WTC11 (cell line): ENCODE measurements around the gene DCP1A. TPM values are rescaled to one million over a fixed set of nuclear protein-coding genes. Genes with fewer than 3 reads are reported as not detected.

ENCODE experiments used
- ATAC-seq: fragments of 200-7000 bp; cut with Tn5 transposase; 2 replicates; pipeline ENCODE4 v1.10.0; 2021; ENCODE audit warnings: mild to moderate bottlenecking, moderate library complexity
- CTCF ChIA-PET: fragments of 300-600 bp; sonication (Branson Sonifier 250); formaldehyde crosslinking; loops from one replicate; lab custom pipeline; 2021; ENCODE audit warnings: antibody characterized with exemption; lab: Charles Lee
- POLR2A ChIA-PET: fragments of 350-600 bp; sonication (Branson Sonifier 250); formaldehyde crosslinking; loops from one replicate; lab custom pipeline; 2021; ENCODE audit warnings: antibody characterized with exemption; lab: Charles Lee
- DNase-seq: peaks from one replicate; pipeline ENCODE4 v3.0.0; 2021; ENCODE audit warnings: low spot score
- H3K27ac Mint-ChIP-seq: 2 replicates; pipeline ENCODE4 v1.8.0; 2021; ENCODE audit warnings: mixed read lengths
- H3K27me3 Mint-ChIP-seq: 2 replicates; pipeline ENCODE4 v1.8.0; 2021; ENCODE audit warnings: low read depth, mild to moderate bottlenecking, moderate library complexity, mixed read lengths
- H3K36me3 Mint-ChIP-seq: 2 replicates; pipeline ENCODE4 v1.8.0; 2021; ENCODE audit warnings: mixed read lengths
- H3K4me1 Mint-ChIP-seq: 2 replicates; pipeline ENCODE4 v1.8.0; 2022; ENCODE audit warnings: mixed read lengths
- H3K4me3 Mint-ChIP-seq: 2 replicates; pipeline ENCODE4 v1.8.0; 2021; ENCODE audit warnings: mild to moderate bottlenecking, moderate library complexity, mixed read lengths
- H3K9me3 Mint-ChIP-seq: 2 replicates; pipeline ENCODE4 v1.8.0; 2021; ENCODE audit warnings: mixed read lengths
- ATF1 ChIP-seq: sonication (generic); formaldehyde crosslinking; IDR thresholded peaks from 2 replicates; pipeline ENCODE4 v1.8.1; 2023; ENCODE audit warnings: mild to moderate bottlenecking, moderate library complexity, missing genetic modification reagents
- ATF3 ChIP-seq: sonication (generic); formaldehyde crosslinking; conservative IDR thresholded peaks from 2 replicates; pipeline ENCODE4 v1.8.1; 2022; ENCODE audit warnings: mild to moderate bottlenecking, missing genetic modification reagents
- ESRRA ChIP-seq: sonication (generic); formaldehyde crosslinking; IDR thresholded peaks from 2 replicates; pipeline ENCODE4 v1.8.1; 2022; ENCODE audit warnings: mild to moderate bottlenecking, missing genetic modification reagents, borderline replicate concordance
- ETV6 ChIP-seq: sonication (generic); formaldehyde crosslinking; IDR thresholded peaks from 2 replicates; pipeline ENCODE4 v1.8.1; 2022; ENCODE audit warnings: mild to moderate bottlenecking, missing genetic modification reagents
- HMGXB4 ChIP-seq: sonication (generic); formaldehyde crosslinking; IDR thresholded peaks from 2 replicates; pipeline ENCODE4 v1.8.1; 2023; ENCODE audit warnings: mild to moderate bottlenecking, moderate library complexity, missing genetic modification reagents
- MXD4 ChIP-seq: fragments of 250-450 bp; sonication (Bioruptor Pico); IDR thresholded peaks from 2 replicates; pipeline ENCODE4 v1.8.0; 2021; ENCODE audit warnings: mild to moderate bottlenecking, moderate library complexity, borderline replicate concordance
- MYBL2 ChIP-seq: sonication (generic); formaldehyde crosslinking; IDR thresholded peaks from 2 replicates; pipeline ENCODE4 v1.8.1; 2023; ENCODE audit warnings: mild to moderate bottlenecking, moderate library complexity, missing genetic modification reagents
- NFYB ChIP-seq: sonication (generic); formaldehyde crosslinking; conservative IDR thresholded peaks from 2 replicates; pipeline ENCODE4 v1.8.0; 2022; ENCODE audit warnings: low read depth, missing genetic modification reagents
- OVOL2 ChIP-seq: fragments of 250-450 bp; sonication (Bioruptor Pico); IDR thresholded peaks from 2 replicates; pipeline ENCODE4 v1.9.0; 2021; ENCODE audit warnings: mild to moderate bottlenecking, borderline replicate concordance
- PRDM15 ChIP-seq: sonication (generic); formaldehyde crosslinking; IDR thresholded peaks from 2 replicates; pipeline ENCODE4 v1.8.0; 2022; ENCODE audit warnings: missing genetic modification reagents
- PREB ChIP-seq: sonication (generic); formaldehyde crosslinking; IDR thresholded peaks from 2 replicates; pipeline ENCODE4 v1.8.1; 2022; ENCODE audit warnings: mild to moderate bottlenecking, missing genetic modification reagents, moderate library complexity, borderline replicate concordance
- PRRX2 ChIP-seq: fragments of 250-450 bp; sonication (Bioruptor Pico); IDR thresholded peaks from 2 replicates; pipeline ENCODE4 v1.8.0; 2021; ENCODE audit warnings: mild to moderate bottlenecking
- SP1 ChIP-seq: sonication (generic); formaldehyde crosslinking; conservative IDR thresholded peaks from 2 replicates; pipeline ENCODE4 v1.8.1; 2022; ENCODE audit warnings: missing genetic modification reagents
- TEAD4 ChIP-seq: sonication (generic); formaldehyde crosslinking; IDR thresholded peaks from 2 replicates; pipeline ENCODE4 v1.8.0; 2022; ENCODE audit warnings: mild to moderate bottlenecking, missing genetic modification reagents
- ZBTB43 ChIP-seq: sonication (generic); formaldehyde crosslinking; IDR thresholded peaks from 2 replicates; pipeline ENCODE4 v1.8.1; 2023; ENCODE audit warnings: mild to moderate bottlenecking, missing genetic modification reagents
- ZNF532 ChIP-seq: fragments of 250-450 bp; sonication (Bioruptor Pico); IDR thresholded peaks from 2 replicates; pipeline ENCODE4 v1.9.0; 2021; ENCODE audit warnings: mild to moderate bottlenecking, borderline replicate concordance
- ZNF671 ChIP-seq: fragments of 250-450 bp; sonication (Bioruptor Pico); IDR thresholded peaks from 2 replicates; pipeline ENCODE4 v1.8.0; 2021; ENCODE audit warnings: mild to moderate bottlenecking
- total RNA-seq: library from RNA; stranded (reverse); gene quantifications from 3 replicates; pipeline ENCODE4 v1.2.3, GENCODE V29; 2021

Gene DCP1A
- total RNA-seq, 1 experiment from 2014 or later, result 19.1 TPM

- Mint-ChIP-seq H3K36me3 (peaks cover 40% of the 10 kb centered on the region), H3K4me1 (no peaks in the 10 kb centered on the region), H3K9me3 (no peaks in the 10 kb centered on the region), H3K4me3 (no peak overlapping the region), H3K27ac (no peak overlapping the region), H3K27me3 (no peaks in the 10 kb centered on the region)
- no peak for TF ChIP-seq MYBL2 (CRISPR knock-in tag)
- no peak for TF ChIP-seq TEAD4 (CRISPR knock-in tag)
- TF ChIP-seq ZNF532 (CRISPR knock-in tag), result no peak
- no peak for TF ChIP-seq ATF3 (CRISPR knock-in tag)
- no peak for TF ChIP-seq ZBTB43 (CRISPR knock-in tag)
- TF ChIP-seq NFYB (CRISPR knock-in tag), result no peak
- no peak for DNase-seq
- no peak for ATAC-seq
- POLR2A ChIA-PET, result interaction anchor here (0.7 kb wide), 1 partner anchor 272 kb away, joined by 3 read pairs; no protein-coding TSS in a partner anchor
- CTCF ChIA-PET, result interaction anchor here (1.3 kb wide), 1 partner anchor 8 kb away, joined by 4 read pairs; no protein-coding TSS in a partner anchor
Observed at GRCh38 chr3:53311882-53312281, 35.5 kb downstream of the DCP1A start.

- TF ChIP-seq HMGXB4 (CRISPR knock-in tag) (no peak), ATF3 (CRISPR knock-in tag) (no peak)
- peaks cover 34% of the 10 kb centered on the region for H3K36me3 Mint-ChIP-seq
- no peak overlapping the region for H3K27ac Mint-ChIP-seq
- no peak for DNase-seq
- POLR2A ChIA-PET, result no interaction called here
- no peaks in the 10 kb centered on the region for H3K27me3 Mint-ChIP-seq
- no peak overlapping the region for H3K4me3 Mint-ChIP-seq
- CTCF ChIA-PET, result interaction anchor here (1.0 kb wide), 1 partner anchor 483 kb away, joined by 3 read pairs; no protein-coding TSS in a partner anchor
- ATAC-seq, result no peak
- no peaks in the 10 kb centered on the region for H3K9me3 Mint-ChIP-seq
- no peaks in the 10 kb centered on the region for H3K4me1 Mint-ChIP-seq
Observed at GRCh38 chr3:53303957-53304356, 43.4 kb downstream of the DCP1A start.

- no peak for ATAC-seq
- Mint-ChIP-seq H3K27ac (no peak overlapping the region; the same call in 1 of the 2 replicates), H3K27me3 (no peaks in the 10 kb centered on the region), H3K9me3 (no peaks in the 10 kb centered on the region), H3K4me1 (no peaks in the 10 kb centered on the region), H3K4me3 (no peak overlapping the region), H3K36me3 (peaks cover 32% of the 10 kb centered on the region)
- CTCF ChIA-PET, result interaction anchor here (1.0 kb wide), 1 partner anchor 483 kb away, joined by 3 read pairs; no protein-coding TSS in a partner anchor
- no peak for DNase-seq
- POLR2A ChIA-PET, result no interaction called here
- TF ChIP-seq PRDM15 (CRISPR knock-in tag) (no peak), PREB (CRISPR knock-in tag) (no peak), MXD4 (CRISPR knock-in tag) (no peak), ESRRA (CRISPR knock-in tag) (no peak), ETV6 (CRISPR knock-in tag) (no peak), SP1 (CRISPR knock-in tag) (no peak), OVOL2 (no peak), ZBTB43 (CRISPR knock-in tag) (no peak), PRRX2 (no peak), ATF1 (no peak), ZNF671 (CRISPR knock-in tag) (no peak)
Observed at GRCh38 chr3:53303549-53303948, 43.8 kb downstream of the DCP1A start.
